Parathyroid adenoma (tissue), 2 donors: Measurements from ENCODE around the gene ZNF668.
"Not testable (repeated sequence)": the region's sequence is repeated elsewhere in the genome, so short reads cannot be mapped to it uniquely, and the experiment has no call there.

Experiments used
- H2AFZ ChIP-seq: fragments of 300-600 bp; sonication (generic); one replicate; pipeline ENCODE4 v1.7.0; 2017; ENCODE audit warnings: antibody characterized with exemption, mild to moderate bottlenecking
- H3K27ac ChIP-seq: fragments of 300-600 bp; sonication (generic); one replicate; pipeline ENCODE4 v1.7.0; 2017
- H3K27me3 ChIP-seq: fragments of 300-600 bp; sonication (generic); one replicate; pipeline ENCODE4 v1.7.0; 2017; ENCODE audit warnings: low read length; ENCODE audit not compliant: control insufficient read depth, insufficient read depth
- H3K36me3 ChIP-seq: fragments of 300-600 bp; sonication (generic); one replicate; pipeline ENCODE4 v1.7.0; 2017; ENCODE audit warnings: low read length; ENCODE audit not compliant: control insufficient read depth, insufficient read depth
- H3K4me1 ChIP-seq: fragments of 300-600 bp; sonication (generic); one replicate; pipeline ENCODE4 v1.7.0; 2017; ENCODE audit warnings: control low read depth
- H3K4me2 ChIP-seq: fragments of 300-600 bp; sonication (generic); one replicate; pipeline ENCODE4 v1.7.0; 2017; ENCODE audit warnings: low read length
- H3K4me3 ChIP-seq: fragments of 300-600 bp; sonication (generic); one replicate; pipeline ENCODE4 v1.7.0; 2017; ENCODE audit warnings: low read depth, low read length
- H3K79me2 ChIP-seq: fragments of 300-600 bp; sonication (generic); one replicate; pipeline ENCODE4 v1.7.0; 2017; ENCODE audit warnings: control low read depth
- H3K9ac ChIP-seq: fragments of 300-600 bp; sonication (generic); one replicate; pipeline ENCODE4 v1.7.0; 2017; ENCODE audit warnings: mild to moderate bottlenecking
- H3K9me3 ChIP-seq: fragments of 300-600 bp; sonication (generic); one replicate; pipeline ENCODE4 v1.7.0; 2017; ENCODE audit warnings: low read length; ENCODE audit not compliant: control insufficient read depth
- TF ChIP-seq, protein P1 (sequence below): fragments of 300-600 bp; sonication (generic); IDR thresholded peaks from one replicate; pipeline ENCODE4 v1.7.0; 2017; ENCODE audit warnings: antibody characterized with exemption, mild to moderate bottlenecking
- donor health status: primary hyperparathyroidism.

Gene ZNF668

DNA sequence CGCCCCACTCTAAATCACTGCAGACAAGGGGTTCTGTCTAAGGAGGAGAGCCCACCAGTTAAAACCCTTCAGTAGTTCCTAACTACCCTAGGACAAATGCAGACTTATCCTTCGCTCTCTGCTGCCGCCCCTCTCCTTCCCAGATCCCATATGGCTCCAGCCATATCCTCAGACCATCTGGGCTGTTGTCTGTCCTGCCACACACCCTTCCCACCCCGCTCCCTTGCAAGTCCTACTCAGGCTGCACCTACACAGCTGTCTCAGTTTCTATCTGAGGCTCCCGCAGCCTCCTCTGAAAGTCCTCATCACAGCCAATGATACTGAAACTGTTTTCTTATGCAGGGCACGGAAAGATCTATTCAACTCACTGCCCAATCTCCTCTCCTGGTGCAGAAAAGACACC, 33.4 kb upstream of the ZNF668 start:
- peaks cover 3% of the 10 kb centered on the region for H3K4me1 ChIP-seq
- no peaks in the 10 kb centered on the region for H3K27me3 ChIP-seq
- TF ChIP-seq, protein P1, sequence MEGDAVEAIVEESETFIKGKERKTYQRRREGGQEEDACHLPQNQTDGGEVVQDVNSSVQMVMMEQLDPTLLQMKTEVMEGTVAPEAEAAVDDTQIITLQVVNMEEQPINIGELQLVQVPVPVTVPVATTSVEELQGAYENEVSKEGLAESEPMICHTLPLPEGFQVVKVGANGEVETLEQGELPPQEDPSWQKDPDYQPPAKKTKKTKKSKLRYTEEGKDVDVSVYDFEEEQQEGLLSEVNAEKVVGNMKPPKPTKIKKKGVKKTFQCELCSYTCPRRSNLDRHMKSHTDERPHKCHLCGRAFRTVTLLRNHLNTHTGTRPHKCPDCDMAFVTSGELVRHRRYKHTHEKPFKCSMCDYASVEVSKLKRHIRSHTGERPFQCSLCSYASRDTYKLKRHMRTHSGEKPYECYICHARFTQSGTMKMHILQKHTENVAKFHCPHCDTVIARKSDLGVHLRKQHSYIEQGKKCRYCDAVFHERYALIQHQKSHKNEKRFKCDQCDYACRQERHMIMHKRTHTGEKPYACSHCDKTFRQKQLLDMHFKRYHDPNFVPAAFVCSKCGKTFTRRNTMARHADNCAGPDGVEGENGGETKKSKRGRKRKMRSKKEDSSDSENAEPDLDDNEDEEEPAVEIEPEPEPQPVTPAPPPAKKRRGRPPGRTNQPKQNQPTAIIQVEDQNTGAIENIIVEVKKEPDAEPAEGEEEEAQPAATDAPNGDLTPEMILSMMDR, result no peak
- H3K9me3 ChIP-seq, result no peaks in the 10 kb centered on the region
- H3K4me2 ChIP-seq, result no peak overlapping the region
- H3K79me2 ChIP-seq, result peaks cover 3% of the 10 kb centered on the region
- no peak overlapping the region for H2AFZ ChIP-seq
- H3K4me3 ChIP-seq, result no peak overlapping the region
- no peak overlapping the region for H3K9ac ChIP-seq
- H3K27ac ChIP-seq, result no peak overlapping the region
- H3K36me3 ChIP-seq, result no peaks in the 10 kb centered on the region

DNA sequence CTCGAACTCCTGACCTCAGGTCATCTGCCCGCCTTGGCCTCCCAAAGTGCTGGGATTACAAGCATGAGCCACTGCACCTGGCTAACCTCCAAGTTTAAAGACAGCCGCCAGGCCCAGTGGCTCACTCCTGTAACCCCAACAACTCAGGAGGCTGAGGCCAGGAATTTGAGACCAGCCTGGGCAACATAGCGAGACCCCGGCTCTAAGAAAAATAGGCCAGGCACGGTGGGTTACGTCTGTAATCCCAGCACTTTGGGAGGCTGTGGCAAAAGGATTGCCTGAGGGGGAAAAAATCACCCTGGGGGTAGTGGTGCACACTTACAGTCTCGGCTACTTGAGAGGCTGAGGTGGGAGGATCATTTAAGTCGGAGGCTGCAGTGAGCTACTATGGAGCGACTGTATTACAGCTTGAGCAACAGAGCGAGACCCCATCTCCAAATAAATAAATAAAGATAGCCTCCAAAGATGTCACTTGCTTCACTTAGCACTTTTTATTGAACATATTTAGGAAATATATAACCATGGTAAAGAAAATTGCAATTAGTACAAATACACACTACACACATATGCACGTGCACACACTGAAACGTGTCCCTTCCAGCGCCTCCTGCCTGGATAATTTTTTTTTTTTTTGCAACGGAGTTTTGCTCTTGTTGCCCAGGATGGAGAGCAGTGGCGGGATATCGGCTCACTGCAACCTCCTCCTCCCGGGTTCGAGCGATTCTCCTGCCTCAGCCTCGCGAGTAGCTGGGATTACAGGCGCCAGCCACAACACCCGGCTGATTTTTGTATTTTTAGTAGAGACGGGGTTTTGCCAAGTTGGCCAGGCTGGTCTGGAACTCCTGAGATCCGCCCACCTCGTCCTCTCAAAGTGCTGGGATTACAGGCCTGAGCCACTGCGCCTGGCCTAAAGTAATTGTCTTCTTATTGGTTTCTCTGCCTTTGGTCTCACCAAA, 32.7 kb upstream of the ZNF668 start:
- H3K4me2 ChIP-seq, result no peak overlapping the region
- TF ChIP-seq, protein P1, result no peak
- H3K36me3 ChIP-seq, result no peaks in the 10 kb centered on the region
- H3K79me2 ChIP-seq, result peaks cover 3% of the 10 kb centered on the region
- H3K9me3 ChIP-seq, result no peaks in the 10 kb centered on the region
- H3K4me1 ChIP-seq, result peaks cover 3% of the 10 kb centered on the region
- no peak overlapping the region for H3K27ac ChIP-seq
- no peaks in the 10 kb centered on the region for H3K27me3 ChIP-seq
- no peak overlapping the region for H3K4me3 ChIP-seq
- no peak overlapping the region for H3K9ac ChIP-seq
- no peak overlapping the region for H2AFZ ChIP-seq

DNA sequence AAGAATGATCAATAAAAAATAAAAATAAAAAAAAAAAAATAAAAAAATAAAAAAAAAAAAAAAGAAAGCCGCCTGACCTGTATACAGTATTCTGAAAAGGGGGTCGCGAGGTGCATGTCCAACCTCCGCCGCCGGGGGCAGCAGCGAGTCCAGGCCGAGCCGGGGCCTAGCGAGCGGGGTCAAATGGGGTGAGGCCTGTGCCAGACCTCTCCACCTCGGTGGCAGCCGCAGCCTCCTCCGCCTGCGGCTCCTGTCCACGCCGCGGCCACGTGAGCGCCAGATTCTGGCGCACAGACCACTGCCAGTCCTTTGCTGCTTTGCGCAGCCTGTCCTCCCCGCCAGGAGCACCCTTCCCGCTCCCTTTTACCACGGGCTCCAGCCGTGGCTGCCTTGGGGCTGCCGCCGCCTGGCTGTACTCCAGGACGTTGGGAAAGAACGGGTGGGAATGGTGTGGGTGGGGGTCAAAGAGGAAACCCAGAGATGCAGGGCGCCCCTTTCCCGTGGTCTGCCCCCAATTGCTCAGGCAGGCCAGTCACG, 31.7 kb upstream of the ZNF668 start:
- H3K27me3 ChIP-seq, result no peaks in the 10 kb centered on the region
- TF ChIP-seq, protein P1, result peak; percentile 86
- H3K4me3 ChIP-seq, result no peak overlapping the region
- no peaks in the 10 kb centered on the region for H3K36me3 ChIP-seq
- no peak overlapping the region for H3K9ac ChIP-seq
- peak overlapping the region; percentile 89 for H2AFZ ChIP-seq
- H3K9me3 ChIP-seq, result no peaks in the 10 kb centered on the region
- H3K27ac ChIP-seq, result peak overlapping the region; percentile 47
- H3K4me1 ChIP-seq, result peaks cover 3% of the 10 kb centered on the region
- peaks cover 3% of the 10 kb centered on the region for H3K79me2 ChIP-seq
- H3K4me2 ChIP-seq, result peak overlapping the region; percentile 82

DNA sequence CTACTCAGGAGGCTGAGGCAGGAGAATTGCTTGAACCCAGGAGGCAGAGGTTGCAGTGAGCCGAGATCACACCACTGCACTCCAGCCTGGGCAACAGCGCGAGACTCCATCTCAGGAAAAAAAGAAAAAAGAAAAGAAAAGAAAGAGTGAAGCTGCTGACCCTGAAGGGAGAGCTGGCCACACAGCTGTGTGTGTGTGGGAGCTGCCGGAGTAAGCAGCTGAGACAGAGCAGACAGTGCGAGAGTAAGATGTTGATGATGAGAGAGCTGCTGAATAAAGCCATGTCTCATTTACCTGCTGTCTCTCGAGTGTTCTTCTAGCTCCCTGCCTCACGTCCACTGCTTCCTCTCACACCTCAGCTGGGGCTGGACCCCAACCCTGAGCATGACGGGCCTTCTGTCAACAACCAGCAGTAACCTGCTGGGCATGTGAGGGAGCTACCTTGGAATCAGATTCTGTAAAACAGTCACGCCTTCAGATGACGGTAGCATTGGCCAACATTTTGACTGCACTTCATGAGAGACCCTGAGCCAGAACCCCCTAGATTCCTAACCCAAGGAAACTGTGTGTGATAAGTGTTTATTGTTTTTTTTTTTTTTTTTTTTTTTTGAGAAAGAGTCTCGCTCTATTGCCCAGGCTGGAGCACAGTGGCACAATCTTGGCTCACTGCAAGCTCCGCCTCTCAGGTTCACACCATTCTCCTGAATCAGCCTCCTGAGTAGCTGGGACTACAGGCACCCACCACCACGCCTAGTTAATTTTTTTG, 27.0 kb upstream of the ZNF668 start:
- not testable (repeated sequence) for H3K4me1 ChIP-seq, H3K9me3 ChIP-seq, H3K79me2 ChIP-seq, H3K9ac ChIP-seq, H3K27ac ChIP-seq, H2AFZ ChIP-seq, H3K4me3 ChIP-seq, H3K36me3 ChIP-seq, H3K4me2 ChIP-seq, H3K27me3 ChIP-seq
